HG03442 (cell line): ENCODE measurements around the gene STXBP1.

Experiments
- ATAC-seq: cut with Tn5 transposase; IDR thresholded peaks from one replicate; pipeline ENCODE4 v1.9.1; 2021; ENCODE audit warnings: mild to moderate bottlenecking, moderate library complexity; ENCODE audit not compliant: unreplicated experiment

STXBP1 gene

DNA sequence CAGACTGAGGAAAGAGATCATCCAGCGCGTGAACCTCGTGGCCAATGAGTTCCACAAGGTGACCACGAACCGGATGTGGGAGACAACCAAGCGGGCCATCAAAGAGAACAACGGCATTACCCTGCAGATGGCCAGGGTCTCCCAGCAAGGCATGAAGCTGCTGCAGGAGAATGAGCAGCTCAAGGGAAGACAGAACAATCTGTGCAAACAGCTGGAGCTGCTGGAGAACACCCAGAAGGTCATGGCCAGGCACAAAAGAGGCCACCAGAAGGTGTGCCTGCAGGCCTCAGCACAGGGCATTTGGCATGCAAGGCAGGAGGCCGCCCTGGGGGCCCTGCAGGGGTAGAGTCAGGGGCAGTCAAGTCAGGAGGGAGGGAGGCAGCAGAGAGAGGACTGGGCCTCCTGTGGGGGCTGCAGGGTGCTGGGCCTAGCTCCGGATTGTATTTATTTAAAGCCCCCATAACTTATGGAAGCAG lies 99.2 kb downstream of the STXBP1 start:
- ATAC-seq, result no peak

DNA sequence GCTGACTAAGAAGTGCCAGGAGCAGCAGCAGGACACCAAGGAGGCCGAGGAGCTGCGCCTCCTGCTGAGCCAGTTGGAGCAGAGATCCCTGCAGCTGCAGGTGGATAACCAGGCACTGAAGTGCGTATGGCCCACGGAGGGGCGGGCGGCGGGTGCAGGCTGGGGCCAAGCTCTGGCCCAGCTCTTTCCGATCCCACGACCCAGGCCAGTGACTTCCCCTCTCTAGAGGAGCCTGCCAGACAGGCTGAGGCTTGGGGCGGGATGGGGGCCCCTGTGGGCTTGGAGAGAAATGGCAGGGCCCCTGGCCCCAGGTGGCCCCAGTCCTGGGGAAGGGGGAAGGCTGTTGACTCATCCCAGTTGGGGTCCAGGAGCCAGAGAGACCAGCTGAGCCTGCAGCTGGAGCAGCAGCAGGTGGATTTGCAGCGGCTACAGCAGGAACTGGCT lies 99.8 kb downstream of the STXBP1 start:
- ATAC-seq, result no peak

DNA sequence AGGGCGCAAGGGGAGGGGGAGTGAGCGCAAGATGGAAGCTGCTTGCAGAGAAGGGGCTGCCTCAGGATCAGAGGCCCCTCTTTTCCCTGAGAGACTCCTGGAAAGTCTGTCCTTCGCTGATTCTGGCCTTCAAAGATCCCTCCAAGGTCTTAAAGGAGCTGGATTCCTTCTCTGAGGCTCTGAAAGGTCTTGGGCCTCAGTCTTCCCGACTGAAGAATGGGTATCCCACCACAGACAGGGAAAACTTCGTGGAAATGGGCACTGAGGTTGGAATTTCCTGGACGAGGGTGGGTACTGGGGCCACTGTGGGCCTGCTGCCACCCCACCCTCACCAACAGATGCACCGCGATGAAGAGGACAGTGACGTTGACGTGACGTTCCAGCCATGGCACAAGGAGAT lies 100.3 kb downstream of the STXBP1 start:
- no peak for ATAC-seq

DNA sequence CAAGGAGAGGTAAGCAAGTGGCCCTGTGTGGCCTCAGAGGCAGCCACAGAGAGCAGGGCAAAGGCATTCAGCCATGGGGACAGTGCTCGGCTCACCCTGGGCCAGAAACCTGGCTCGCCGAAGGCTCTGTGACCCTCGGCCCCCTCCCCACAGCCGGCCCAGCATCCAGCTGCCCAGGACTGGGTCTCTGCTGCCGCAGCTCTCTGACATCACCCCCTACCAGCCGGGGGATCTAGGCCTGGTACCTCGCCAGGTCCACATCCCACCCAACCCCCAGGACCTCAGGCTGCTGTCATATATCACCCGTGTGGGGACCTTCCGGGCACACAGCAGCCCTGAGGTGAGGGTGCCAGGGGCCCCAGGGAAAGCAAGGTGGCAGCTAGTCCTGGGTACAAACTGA lies 100.8 kb downstream of the STXBP1 start:
- no peak for ATAC-seq

- ATAC-seq, result no peak
These were observed 102.1 kb downstream of the STXBP1 start for GRCh38 chr9:127714020-127714750.

- no peak for ATAC-seq
These were observed 102.9 kb downstream of the STXBP1 start for GRCh38 chr9:127714951-127715469.

DNA sequence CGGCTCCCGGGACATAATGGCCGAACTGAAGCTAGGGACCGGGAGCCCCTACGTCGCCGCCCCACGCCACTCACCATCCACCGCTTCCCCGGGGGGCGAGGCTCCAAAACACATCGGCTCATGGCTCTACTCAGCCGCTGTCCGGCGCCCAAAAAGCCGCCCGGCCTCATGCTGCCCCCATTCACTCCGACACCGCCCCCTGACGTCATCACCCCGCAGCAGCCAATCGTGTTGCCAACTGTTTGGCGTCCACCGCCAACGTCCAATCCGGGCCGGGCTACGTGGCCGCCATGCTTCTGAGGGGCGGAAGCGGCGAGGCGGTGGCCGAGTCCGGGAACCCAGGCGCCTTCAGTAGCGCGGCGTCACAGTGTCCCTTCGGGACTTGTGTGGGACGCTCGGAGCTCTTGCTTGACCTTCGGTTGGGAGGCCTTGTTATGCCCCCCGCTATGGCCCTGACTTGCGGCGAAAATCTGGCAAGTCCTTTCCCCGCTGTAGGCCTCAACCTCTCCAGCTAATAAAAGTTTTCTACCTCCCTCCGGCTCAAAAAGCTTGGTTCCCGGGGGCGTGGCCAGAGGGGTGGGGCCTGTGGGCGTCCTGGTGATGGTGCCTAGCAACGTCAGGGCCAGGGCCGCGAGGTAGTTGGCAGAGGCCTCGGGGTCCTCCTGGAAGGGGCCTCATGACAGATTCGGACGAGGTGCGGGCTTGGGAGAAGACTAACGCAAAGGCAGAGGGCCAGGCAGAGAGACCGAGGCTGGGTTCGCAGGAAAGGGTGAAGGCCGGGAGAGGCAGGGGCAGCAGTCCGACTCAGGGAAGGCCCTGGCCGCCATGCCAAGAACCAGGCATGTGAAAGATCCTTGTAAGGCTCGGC lies 103.6 kb downstream of the STXBP1 start, which contains the start of the genes PTRH1 and TTC16:
Gene PTRH1, minus strand, starts transcription at position 194 of the 868 bp plus-strand sequence. Its CDS starts 24 bp downstream, at position 170.
Gene TTC16, plus strand, starts transcription at position 610 of the 868 bp plus-strand sequence. Its CDS starts 67 bp downstream, at position 677.
- ATAC-seq, result peak; percentile 90

GRCh38 chr9:127716412-127716811 lies 104.3 kb downstream of the STXBP1 start:
- ATAC-seq, result no peak

DNA sequence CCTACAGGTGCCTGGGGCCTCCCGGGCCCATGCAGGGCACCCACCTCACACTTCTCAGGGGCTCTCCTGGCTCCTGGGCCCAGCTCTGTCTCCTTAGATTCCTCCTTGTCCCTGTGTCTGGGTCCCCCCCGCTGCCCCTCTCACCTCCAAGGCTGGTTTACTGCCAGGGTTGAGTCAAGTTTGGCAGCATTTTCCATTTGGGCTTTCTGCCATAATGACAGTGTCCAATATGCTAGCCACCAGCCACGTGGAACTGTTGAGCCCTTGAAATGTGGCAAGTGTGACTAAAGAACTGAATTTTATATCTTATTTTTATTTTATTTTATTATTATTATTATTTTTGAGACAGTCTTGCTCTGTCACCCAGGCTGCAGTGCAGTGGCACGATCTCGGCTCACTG lies 105.7 kb downstream of the STXBP1 start:
- ATAC-seq, result no peak

DNA sequence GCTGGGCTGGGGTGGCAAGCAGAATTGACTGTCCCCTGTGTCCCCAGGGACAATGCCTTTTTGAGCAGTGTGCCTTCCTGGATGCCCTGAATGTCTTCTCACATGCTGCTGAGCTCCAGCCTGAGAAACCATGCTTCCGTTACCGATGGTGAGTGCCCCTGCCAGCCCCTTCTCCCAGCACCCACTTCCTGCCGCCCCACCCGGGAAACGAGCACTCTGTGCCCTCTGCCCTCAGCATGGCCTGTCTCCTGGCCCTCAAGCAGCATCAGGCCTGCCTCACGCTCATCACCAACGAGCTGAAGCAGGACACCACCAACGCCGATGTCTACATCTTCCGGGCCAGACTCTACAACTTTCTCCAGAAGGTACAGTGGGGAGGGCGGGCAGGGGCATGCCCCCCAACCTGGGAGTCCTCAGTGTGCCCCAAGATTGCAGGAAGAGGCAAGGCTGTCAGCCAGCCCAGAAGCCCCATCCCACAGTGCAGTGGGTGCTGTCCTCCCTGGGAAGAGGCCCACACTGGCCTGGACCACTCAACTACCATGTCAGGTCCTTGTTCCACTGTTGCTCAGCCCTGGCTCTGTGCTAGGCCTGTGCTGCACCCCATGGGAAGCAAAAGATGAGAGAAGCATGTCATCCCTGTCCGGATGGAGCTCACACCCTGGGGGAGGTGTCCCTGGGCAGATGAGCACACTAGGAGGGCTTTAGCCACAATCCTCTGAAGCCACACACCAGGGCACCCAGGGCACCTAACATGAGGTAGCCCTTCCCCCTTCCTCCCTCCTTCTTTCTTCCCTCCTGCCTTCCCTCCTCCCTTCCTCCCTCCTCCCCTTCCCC lies 108.2 kb downstream of the STXBP1 start:
- ATAC-seq, result no peak

GRCh38 chr9:127720865-127721227 lies 108.8 kb downstream of the STXBP1 start:
- ATAC-seq, result no peak

DNA sequence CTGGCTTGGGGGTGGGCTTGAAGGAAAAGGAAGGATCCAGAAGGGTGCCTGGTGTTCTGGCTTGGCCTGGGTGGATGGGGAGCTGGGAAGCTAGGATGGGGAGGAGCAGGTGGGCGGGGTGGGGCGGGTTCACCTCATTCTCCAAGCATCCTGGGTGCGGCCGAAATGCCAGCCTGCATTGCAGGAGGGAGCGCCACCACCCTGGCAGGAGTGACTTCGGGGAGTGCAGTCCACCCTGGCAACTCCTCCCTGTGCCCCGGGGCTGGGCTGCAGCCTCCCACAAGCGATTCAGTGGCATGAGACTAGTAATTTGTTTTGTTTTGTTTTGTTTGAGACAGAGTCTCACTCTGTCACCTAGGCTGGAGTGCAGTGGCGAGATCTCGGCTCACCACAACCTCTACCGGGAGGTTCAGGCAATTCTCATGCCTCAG lies 109.3 kb downstream of the STXBP1 start:
- no peak for ATAC-seq

DNA sequence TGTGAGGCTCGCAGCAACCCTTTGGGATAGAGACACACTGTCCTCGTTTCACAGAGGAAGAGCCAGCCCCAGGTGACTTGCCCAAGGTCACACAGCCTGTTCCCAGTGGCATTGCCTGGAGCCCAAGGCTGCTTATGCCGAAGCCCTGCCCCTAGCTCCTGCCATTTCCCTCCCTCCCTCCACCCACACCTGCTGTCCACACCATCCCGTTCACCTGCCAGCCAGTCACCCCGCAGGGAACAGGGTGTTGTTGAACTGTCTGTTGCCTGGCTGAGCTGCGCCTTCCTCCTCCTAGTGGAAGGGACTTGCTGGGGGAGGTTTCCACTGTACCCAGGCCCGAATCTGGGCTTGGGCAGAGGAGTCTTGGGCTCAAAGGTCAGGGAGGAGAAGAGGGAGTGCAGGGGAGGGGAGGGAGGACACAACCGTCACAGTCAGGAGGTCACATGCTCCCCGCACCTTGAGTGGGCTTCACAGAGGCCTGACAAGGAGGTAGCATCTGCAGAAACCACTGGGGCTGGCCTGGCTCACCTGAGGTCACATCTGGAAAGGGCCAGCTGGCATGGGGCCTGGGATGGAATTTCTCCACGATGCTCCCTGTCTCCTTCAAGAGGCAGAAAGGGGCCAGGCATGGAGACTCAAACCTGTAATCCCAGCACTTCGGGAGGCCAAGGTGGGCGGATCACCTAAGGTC lies 110.1 kb downstream of the STXBP1 start:
- no peak for ATAC-seq

DNA sequence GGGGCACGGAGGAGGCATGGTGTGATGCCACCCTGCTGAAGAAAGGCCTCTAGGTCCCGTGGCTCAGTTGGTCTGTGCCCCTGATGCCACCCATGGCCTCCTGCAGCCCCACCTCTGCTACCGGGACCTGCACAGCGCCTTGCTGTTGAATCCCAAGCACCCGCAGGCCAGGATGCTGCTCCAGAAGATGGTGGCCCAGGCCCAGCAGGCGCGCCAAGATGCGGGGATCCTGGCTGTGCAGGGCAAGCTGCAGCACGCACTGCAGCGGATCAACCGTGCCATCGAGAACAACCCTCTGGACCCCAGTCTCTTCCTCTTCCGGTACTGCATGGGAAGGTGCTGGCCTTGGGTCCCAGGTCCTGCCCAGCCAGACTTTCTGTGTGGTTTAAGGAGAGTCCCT lies 110.9 kb downstream of the STXBP1 start:
- no peak for ATAC-seq

GRCh38 chr9:127723444-127723843 lies 111.4 kb downstream of the STXBP1 start:
- no peak for ATAC-seq

DNA sequence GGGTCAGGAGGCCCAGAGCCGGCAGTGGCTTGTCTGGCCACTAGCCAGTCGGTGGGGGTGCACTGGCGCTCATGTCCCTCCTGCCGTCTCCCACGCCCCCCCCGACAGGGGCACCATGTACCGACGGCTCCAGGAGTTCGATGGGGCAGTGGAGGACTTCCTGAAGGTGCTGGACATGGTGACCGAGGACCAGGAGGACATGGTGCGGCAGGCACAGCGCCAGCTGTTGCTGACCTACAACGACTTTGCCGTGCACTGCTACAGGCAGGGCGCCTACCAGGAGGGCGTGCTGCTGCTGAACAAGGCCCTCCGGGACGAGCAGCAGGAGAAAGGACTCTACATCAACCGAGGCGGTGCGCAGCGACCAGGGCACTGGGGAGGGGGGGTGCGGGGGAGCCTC lies 111.9 kb downstream of the STXBP1 start:
- no peak for ATAC-seq

DNA sequence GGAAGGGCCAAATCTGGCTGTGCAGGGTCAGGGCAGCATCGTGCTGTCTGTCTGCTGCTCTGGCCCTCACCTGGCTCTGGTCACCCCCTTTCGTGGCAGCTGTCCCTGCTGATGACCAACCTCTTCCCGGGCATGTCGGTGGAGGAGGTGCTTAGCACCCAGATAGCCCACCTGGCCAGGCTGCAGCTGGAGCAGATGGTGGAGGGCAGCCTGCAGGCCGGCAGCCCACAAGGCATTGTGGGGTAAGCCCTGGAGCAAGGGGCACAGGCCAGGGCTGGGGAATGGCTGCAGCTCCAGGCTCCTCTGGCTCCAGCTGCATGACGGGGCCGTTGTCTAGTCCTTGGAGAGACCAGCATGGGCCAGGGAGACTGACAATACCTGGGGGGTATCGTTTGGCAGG lies 114.8 kb downstream of the STXBP1 start:
- no peak for ATAC-seq

- no peak for ATAC-seq
These were observed 116.7 kb downstream of the STXBP1 start for GRCh38 chr9:127728808-127729207.

DNA sequence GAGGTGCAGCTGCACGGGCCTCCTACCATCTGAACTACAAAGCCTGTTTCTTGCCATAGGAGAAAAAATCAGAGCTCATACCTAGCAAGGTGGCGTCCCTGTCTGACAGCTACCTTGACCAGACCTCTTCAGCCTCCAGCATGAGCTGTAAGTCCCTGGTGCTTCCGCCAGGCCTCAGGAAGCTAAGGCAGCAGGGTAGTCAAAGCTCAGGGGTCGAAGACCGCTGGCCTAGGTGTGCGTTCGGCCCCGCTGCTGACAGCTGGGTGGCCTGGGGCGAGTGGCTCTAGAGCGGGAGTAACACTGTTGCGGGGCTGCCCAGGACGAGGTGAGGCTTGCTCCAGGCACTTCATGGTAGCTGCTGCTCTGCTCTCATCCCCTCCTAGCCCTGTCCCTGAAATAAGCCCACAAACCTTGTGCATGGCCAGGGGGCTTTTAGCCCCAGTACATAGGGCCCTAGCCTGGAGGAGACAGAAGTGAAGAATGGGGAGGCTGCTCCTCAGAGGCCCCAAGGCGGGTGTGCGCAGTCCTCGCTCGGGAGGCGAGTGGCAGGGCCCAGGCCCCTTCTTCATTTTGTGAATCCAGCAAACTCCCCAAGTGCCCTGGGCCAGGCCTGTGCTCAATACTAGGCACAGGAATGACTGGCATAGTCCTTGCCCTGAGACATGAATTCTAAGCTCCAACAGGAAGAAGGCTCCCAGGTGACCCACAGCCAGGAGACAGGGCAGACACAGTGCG lies 117.6 kb downstream of the STXBP1 start:
- ATAC-seq, result no peak
